ENCODE data around the gene STC2. TPM values are rescaled to one million over a fixed set of nuclear protein-coding genes. Genes with fewer than 3 reads are reported as not detected.

STC2 gene
- total RNA-seq, 4 donors from 2014 or later, result 72.4 to 130 (median 78.1) TPM

- WGBS, result 89% methylated on average over 3 of the region's 3 CpGs
- peaks cover 0 to 11% (median 2%) of the 10 kb centered on the region in 4 donors for H3K36me3 ChIP-seq
- H3K4me3 ChIP-seq, result no peak overlapping the region
- H3K4me1 ChIP-seq, result peaks cover 27 to 62% (median 57%) of the 10 kb centered on the region in 4 donors
- no peaks in the 10 kb centered on the region for H3K27me3 ChIP-seq
- TF ChIP-seq EP300 (IDR thresholded peaks at IDR 0.05) (no peak), POLR2A (IDR thresholded peaks at IDR 0.05; ENCODE audit: low read depth) (no peak), POLR2AphosphoS5 (IDR thresholded peaks at IDR 0.05) (no peak)
- TF ChIP-seq, protein P1, sequence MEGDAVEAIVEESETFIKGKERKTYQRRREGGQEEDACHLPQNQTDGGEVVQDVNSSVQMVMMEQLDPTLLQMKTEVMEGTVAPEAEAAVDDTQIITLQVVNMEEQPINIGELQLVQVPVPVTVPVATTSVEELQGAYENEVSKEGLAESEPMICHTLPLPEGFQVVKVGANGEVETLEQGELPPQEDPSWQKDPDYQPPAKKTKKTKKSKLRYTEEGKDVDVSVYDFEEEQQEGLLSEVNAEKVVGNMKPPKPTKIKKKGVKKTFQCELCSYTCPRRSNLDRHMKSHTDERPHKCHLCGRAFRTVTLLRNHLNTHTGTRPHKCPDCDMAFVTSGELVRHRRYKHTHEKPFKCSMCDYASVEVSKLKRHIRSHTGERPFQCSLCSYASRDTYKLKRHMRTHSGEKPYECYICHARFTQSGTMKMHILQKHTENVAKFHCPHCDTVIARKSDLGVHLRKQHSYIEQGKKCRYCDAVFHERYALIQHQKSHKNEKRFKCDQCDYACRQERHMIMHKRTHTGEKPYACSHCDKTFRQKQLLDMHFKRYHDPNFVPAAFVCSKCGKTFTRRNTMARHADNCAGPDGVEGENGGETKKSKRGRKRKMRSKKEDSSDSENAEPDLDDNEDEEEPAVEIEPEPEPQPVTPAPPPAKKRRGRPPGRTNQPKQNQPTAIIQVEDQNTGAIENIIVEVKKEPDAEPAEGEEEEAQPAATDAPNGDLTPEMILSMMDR (IDR thresholded peaks at IDR 0.05), result no peak
- no peak for DNase-seq (ENCODE audit: extremely low spot score)
- no peaks in the 10 kb centered on the region for H3K9me3 ChIP-seq
- intact Hi-C loops (cut with DNase I), result no loop called here
- H3K27ac ChIP-seq (replicated peaks in 1 of 4), result no peak overlapping the region
Measured at GRCh38 chr5:173313351-173313801, 14.8 kb downstream of the STC2 start.

DNA sequence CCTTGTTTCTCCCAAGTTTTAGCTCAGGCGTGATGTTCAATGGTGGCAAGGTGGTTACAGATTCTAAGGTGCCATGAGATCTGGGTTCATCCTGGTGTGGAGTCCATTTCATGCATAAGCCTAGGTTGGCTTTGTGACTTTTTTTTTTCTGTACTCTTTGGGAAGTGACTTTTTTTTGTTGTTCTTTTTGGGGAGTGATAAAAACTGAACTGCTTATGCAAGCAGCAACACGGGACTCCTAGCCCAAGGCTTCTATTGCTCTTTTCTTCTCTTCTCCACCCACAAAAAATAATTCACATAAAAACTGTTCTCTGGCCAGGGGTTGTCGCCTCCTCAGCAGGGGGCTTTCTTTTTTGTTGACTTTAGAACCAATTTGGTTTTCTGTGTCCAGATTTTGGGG lies 15.4 kb downstream of the STC2 start:
- Histone ChIP-seq H3K4me1 (peaks cover 27 to 62% (median 57%) of the 10 kb centered on the region in 4 donors), H3K9me3 (peaks cover 0 to 2% (median under 1%) of the 10 kb centered on the region in 4 donors), H3K27me3 (no peaks in the 10 kb centered on the region), H3K36me3 (peaks cover 0 to 6% (median 0%) of the 10 kb centered on the region in 4 donors), H3K27ac (replicated peaks in 1 of 4) (no peak overlapping the region), H3K4me3 (no peak overlapping the region)
- intact Hi-C loops (cut with DNase I), result no loop called here
- no peak for DNase-seq (ENCODE audit: extremely low spot score)
- TF ChIP-seq, protein P1 (IDR thresholded peaks at IDR 0.05), result no peak
- TF ChIP-seq EP300 (IDR thresholded peaks at IDR 0.05), result no peak
- TF ChIP-seq POLR2A (IDR thresholded peaks at IDR 0.05; ENCODE audit: low read depth), result no peak
- TF ChIP-seq POLR2AphosphoS5 (IDR thresholded peaks at IDR 0.05), result no peak
- whole genome bisulfite sequencing, result 86% methylated on average over 3 of the region's 3 CpGs

GRCh38 chr5:173311818-173312585 lies 16.2 kb downstream of the STC2 start:
- 89% methylated on average over 9 of the region's 9 CpGs for WGBS
- peak overlapping the region in 3 of 4 donors; percentile 78 to 80 (median 80) for H3K27ac ChIP-seq (replicated peaks in 1 of 4)

DNA sequence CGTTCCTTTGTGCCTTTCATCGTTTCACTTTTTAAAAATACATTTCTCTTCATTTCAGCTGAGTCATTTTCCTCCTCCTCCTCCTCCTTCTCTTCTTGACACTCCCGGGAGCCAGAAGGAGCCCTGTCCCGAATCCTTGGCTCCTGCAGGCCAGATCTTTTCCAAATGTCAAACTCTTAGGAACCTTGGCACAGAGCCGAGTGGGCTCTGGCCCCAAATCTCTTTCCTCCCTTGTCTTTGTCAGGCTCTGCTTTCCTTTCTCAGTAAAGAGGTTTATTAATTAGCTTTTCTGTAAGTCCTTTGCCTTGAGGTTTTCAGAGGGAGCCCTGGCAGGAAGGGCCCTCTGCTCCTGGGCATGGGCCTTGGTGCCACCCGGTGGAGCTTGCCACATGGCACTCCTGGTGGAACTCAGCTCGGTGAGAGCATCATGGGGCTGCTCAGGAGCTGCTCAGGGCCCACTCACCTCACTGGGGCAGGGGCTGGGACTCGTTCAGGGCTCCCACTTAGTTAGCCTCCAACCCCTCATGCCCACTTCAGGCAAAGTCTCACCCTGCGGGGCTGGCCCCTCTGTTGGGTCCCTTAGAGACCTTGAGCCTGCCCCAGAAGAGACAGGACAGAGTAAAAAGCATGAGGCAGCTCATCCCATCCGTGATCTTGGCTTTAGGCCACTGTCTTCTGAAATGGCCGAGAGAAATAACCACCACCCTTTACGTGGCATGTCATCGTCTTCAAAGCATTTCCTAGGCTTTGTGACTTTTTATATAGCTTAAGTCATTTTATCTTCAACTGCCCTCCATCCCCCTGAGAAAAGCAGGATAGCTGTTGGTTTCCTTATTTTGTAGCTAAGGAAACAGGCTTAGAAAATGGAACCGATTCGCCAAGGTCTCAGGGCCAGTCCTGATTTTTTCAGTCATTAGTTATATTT lies 17.1 kb downstream of the STC2 start:
- Histone ChIP-seq H3K4me1 (peaks cover 21 to 47% (median 43%) of the 10 kb centered on the region in 4 donors), H3K27me3 (no peaks in the 10 kb centered on the region), H3K36me3 (no peaks in the 10 kb centered on the region), H3K4me3 (peak overlapping the region in 1 of 4 donors; percentile 3), H3K27ac (replicated peaks in 1 of 4) (peak overlapping the region; percentile 78 to 80 (median 80)), H3K9me3 (peaks cover 0 to 9% (median 4%) of the 10 kb centered on the region in 4 donors)
- intact Hi-C loops (cut with DNase I), result no loop called here
- 38% methylated on average over 15 of the region's 15 CpGs for WGBS
- no peak for TF ChIP-seq EP300 (IDR thresholded peaks at IDR 0.05)
- TF ChIP-seq POLR2A (IDR thresholded peaks at IDR 0.05; ENCODE audit: low read depth), result no peak
- TF ChIP-seq POLR2AphosphoS5 (IDR thresholded peaks at IDR 0.05), result peak; percentile 12 to 65
- TF ChIP-seq, protein P1 (IDR thresholded peaks at IDR 0.05), result no peak
- DNase-seq (ENCODE audit: extremely low spot score), result no peak

More at GRCh38 chr5:173311818-173312585, 16.2 kb downstream of the STC2 start:
- Histone ChIP-seq H3K4me1 (peaks cover 27 to 56% (median 51%) of the 10 kb centered on the region in 4 donors), H3K36me3 (no peaks in the 10 kb centered on the region), H3K4me3 (no peak overlapping the region), H3K27me3 (no peaks in the 10 kb centered on the region), H3K9me3 (peaks cover 0 to 9% (median 4%) of the 10 kb centered on the region in 4 donors)
- no peak for DNase-seq (ENCODE audit: extremely low spot score)
- intact Hi-C loops (cut with DNase I), result no loop called here
- TF ChIP-seq POLR2A (IDR thresholded peaks at IDR 0.05; ENCODE audit: low read depth) (no peak), EP300 (IDR thresholded peaks at IDR 0.05) (no peak), POLR2AphosphoS5 (IDR thresholded peaks at IDR 0.05) (no peak)
- TF ChIP-seq, protein P1 (IDR thresholded peaks at IDR 0.05), result no peak

Data from esophagus muscularis mucosa (tissue), 4 donors.